K562 (cell line): ENCODE data around the gene SH3BP2. TPM values are rescaled to one million over a fixed set of nuclear protein-coding genes. Genes with fewer than 3 reads are reported as not detected.

Experiments
- ATAC-seq: fragments of 200-7000 bp; cut with Tn5 transposase; 3 replicates; pipeline ENCODE4 v1.9.1; 2020; ENCODE audit warnings: moderate library complexity
- BruUV-seq: library from RNA; stranded (reverse); fragments of 400-500 nt; replicated peaks from 2 replicates; lab custom pipeline; 2021; lab: Mats Ljungman, UMichigan
- CTCF ChIA-PET: fragments of 300-600 bp; formaldehyde crosslinking; extraction: SDS; loops from one replicate; lab custom pipeline; 2021; ENCODE audit warnings: low intra/inter-chr PET ratio; lab: Yijun Ruan, JAX
- POLR2A ChIA-PET: fragments of 300-600, 350-650 bp; sonication (Branson Sonifier 250); formaldehyde crosslinking; extraction: SDS; loops from one replicate; lab custom pipeline; 2021; ENCODE audit warnings: antibody characterized with exemption, inconsistent platforms; lab: Yijun Ruan, JAX
- DNase-seq, 4 experiments: peaks; one replicate each; pipeline versions ENCODE4 v3.0.0 to v3.0.0-alpha.2; 2011 to 2018; ENCODE audit warnings: low spot score in 3 of 4, mixed read lengths in 3 of 4; ENCODE audit errors: extremely low read depth in 1 of 4
- FAIRE-seq: peaks from 2 replicates; lab custom pipeline; 2011; peaks lifted over from hg19 to GRCh38; lab: Jason Lieb, UNC
- H2AFZ ChIP-seq: 2 replicates; pipeline ENCODE4 v1.6.0; 2011; ENCODE audit warnings: low read depth, low read length, control low read depth, inconsistent platforms
- H3K27ac ChIP-seq: fragments of 200-600 bp; 3 replicates; pipeline ENCODE4 v1.8.0; 2011; ENCODE audit warnings: low read depth, mild to moderate bottlenecking, control low read depth, inconsistent platforms, low read length, moderate library complexity, mixed read lengths; ENCODE audit errors: extremely low read depth
- H3K27me3 ChIP-seq, 2 experiments: fragments of 300-600 bp in 1 of 2; 2 replicates in 1 of 2; 3 replicates in 1 of 2; pipeline versions ENCODE4 v1.6.0 to v1.8.0; 2011; ENCODE audit warnings: inconsistent platforms in 2 of 2, low read length in 2 of 2, mild to moderate bottlenecking in 1 of 2, mixed read lengths in 1 of 2, moderate library complexity in 1 of 2; ENCODE audit not compliant: control insufficient read depth in 2 of 2, insufficient read depth in 2 of 2
- H3K36me3 ChIP-seq: fragments of 300-600 bp; 3 replicates; pipeline ENCODE4 v1.8.0; 2011; ENCODE audit warnings: mild to moderate bottlenecking, low read length, inconsistent platforms; ENCODE audit not compliant: control insufficient read depth, insufficient read depth
- H3K4me1 ChIP-seq, 2 experiments: fragments of 200-600 bp in 1 of 2; replicated peaks in 1 of 2; 2 replicates in 1 of 2; 3 replicates in 1 of 2; pipeline versions ENCODE4 v1.5.1 to v1.8.0; 2011; ENCODE audit warnings: inconsistent platforms in 2 of 2, low read length in 2 of 2, mild to moderate bottlenecking in 1 of 2, mixed read lengths in 1 of 2, moderate library complexity in 1 of 2; ENCODE audit not compliant: control insufficient read depth in 2 of 2, insufficient read depth in 2 of 2
- H3K4me2 ChIP-seq: 2 replicates; pipeline ENCODE4 v1.6.1; 2011; ENCODE audit warnings: low read length, control low read depth, inconsistent platforms, mixed read lengths; ENCODE audit not compliant: insufficient read depth
- H3K4me3 ChIP-seq: fragments of 200-600 bp; sonication (generic), shearing (Covaris generic); 2 replicates; pipeline ENCODE4 v1.5.1; 2016; ENCODE audit warnings: control low read depth, inconsistent platforms
- H3K79me2 ChIP-seq: fragments of 200-600 bp; 3 replicates; pipeline ENCODE4 v1.8.0; 2011; ENCODE audit warnings: low read length, inconsistent platforms; ENCODE audit not compliant: control insufficient read depth, insufficient read depth
- H3K9ac ChIP-seq, 2 experiments: 2 replicates each; pipeline versions ENCODE4 v1.6.0 to v1.6.1; 2011; ENCODE audit warnings: low read depth in 2 of 2, low read length in 2 of 2, control low read depth in 1 of 2, inconsistent platforms in 1 of 2, mild to moderate bottlenecking in 1 of 2, mixed read lengths in 1 of 2; ENCODE audit not compliant: insufficient read depth in 1 of 2
- H3K9me1 ChIP-seq: one replicate; pipeline ENCODE4 v1.6.0; 2011; ENCODE audit warnings: inconsistent platforms, mild to moderate bottlenecking, low read length, moderate library complexity; ENCODE audit not compliant: control insufficient read depth, insufficient read depth
- H3K9me3 ChIP-seq: replicated peaks from 2 replicates; pipeline ENCODE4 v1.5.1; 2011; ENCODE audit warnings: low read depth, low read length, inconsistent platforms; ENCODE audit not compliant: control insufficient read depth, insufficient read depth
- H4K20me1 ChIP-seq: replicated peaks from 2 replicates; pipeline ENCODE4 v1.6.1; 2011; ENCODE audit warnings: low read length, inconsistent platforms, mixed read lengths; ENCODE audit not compliant: control insufficient read depth, insufficient read depth
- ADNP ChIP-seq: fragments of 200-800 bp; sonication (Bioruptor generic); IDR thresholded peaks from 2 replicates; pipeline ENCODE4 v1.6.1; 2016; ENCODE audit warnings: missing genetic modification characterization, missing compliant biosample characterization
- CBFA2T2 ChIP-seq: fragments of 450-650 bp; conservative IDR thresholded peaks from 2 replicates; pipeline ENCODE4 v1.6.1; 2017; ENCODE audit warnings: mild to moderate bottlenecking
- GTF2A2 ChIP-seq: IDR thresholded peaks from 2 replicates; pipeline ENCODE4 v1.6.1; 2016; ENCODE audit warnings: mild to moderate bottlenecking, missing genetic modification characterization, missing compliant biosample characterization
- NFIC ChIP-seq: fragments of 450-650 bp; IDR thresholded peaks from 2 replicates; pipeline ENCODE4 v1.6.1; 2017; ENCODE audit warnings: mild to moderate bottlenecking, inconsistent platforms
- PYGO2 ChIP-seq: fragments of 450-650 bp; IDR thresholded peaks from 2 replicates; pipeline ENCODE4 v1.6.1; 2016; ENCODE audit warnings: mild to moderate bottlenecking, missing genetic modification characterization, moderate library complexity, missing compliant biosample characterization
- SRF ChIP-seq, 2 experiments: fragments of 250-450, 450-650 bp in 1 of 2; sonication (Bioruptor Pico) in 1 of 2; sonication (generic) in 1 of 2; formaldehyde crosslinking; IDR thresholded peaks; 2 replicates each; pipeline versions ENCODE4 v1.5.0 to v1.5.1; 2020 to 2022; ENCODE audit warnings: mild to moderate bottlenecking in 1 of 2, missing genetic modification reagents in 1 of 2
- ZFP36 ChIP-seq: fragments of 150-350 bp; IDR thresholded peaks from 2 replicates; pipeline ENCODE4 v1.6.1; 2018; ENCODE audit warnings: low read length, low read depth; ENCODE audit not compliant: partially characterized antibody
- ZNF124 ChIP-seq: sonication (generic); formaldehyde crosslinking; IDR thresholded peaks from 2 replicates; pipeline ENCODE4 v1.8.1; 2022; ENCODE audit warnings: missing genetic modification reagents
- ZNF695 ChIP-seq: fragments of 450-650 bp; formaldehyde crosslinking; IDR thresholded peaks from 2 replicates; pipeline ENCODE4 v1.4.0; 2020; ENCODE audit warnings: mild to moderate bottlenecking, moderate library complexity
- WGBS: fragments of 100-300 bp; shearing (Covaris generic); methylation state at CpG from one replicate; pipeline ENCODE4 v1.1.6; 2016; ENCODE audit warnings: low coverage, mixed read lengths; ENCODE audit not compliant: insufficient coverage; ENCODE audit errors: missing lambda C conversion rate; 5-methylcytosine and 5-hydroxymethylcytosine counted together
- in situ Hi-C: fragments of 300-500 bp; cut with MboI; formaldehyde crosslinking; loops from 4 replicates; pipeline ENCODE4 v1.15.0; 2018; ENCODE audit warnings: inconsistent platforms, mixed read lengths
- intact Hi-C: fragments of 100-400 bp; cut with micrococcal nuclease; formaldehyde crosslinking; loops from 2 replicates; pipeline ENCODE4 v1.14.2; 2022
- polyA plus RNA-seq, 8 experiments: library from polyadenylated mRNA; depleted of rRNA in 4 of 8; stranded (reverse) in 5 of 8; unstranded in 3 of 8; fragments of >200 nt; fragmentation: Nextera tagmentation in 2 of 8; fragmentation: Illumina TruSeq in 1 of 8; extraction: Ambion mirVana in 2 of 8; extraction: Trizol in 1 of 8; gene quantifications; 2 replicates each; pipeline versions ENCODE4 v1.2.1 to v1.2.3, GENCODE V29; 2011 to 2014; ENCODE audit warnings: inconsistent platforms in 1 of 8, missing spikeins in 1 of 8
- total RNA-seq, 7 experiments: library from RNA; depleted of rRNA in 6 of 7; stranded (reverse); fragments of >200 nt in 6 of 7; fragmentation: Illumina TruSeq in 2 of 7; extraction: Trizol in 2 of 7; gene quantifications; 2 replicates each; pipeline versions ENCODE4 v1.2.1 to v1.2.3, GENCODE V29; 2011 to 2021; ENCODE audit warnings: low replicate concordance in 1 of 7

Gene SH3BP2
- total and polyA plus RNA-seq, 9 of the 15 experiments (the other 6 are each of a cell fraction or from before 2014, with no cell fraction given): 0.34 to 16.0 (median 5.1) TPM

DNA sequence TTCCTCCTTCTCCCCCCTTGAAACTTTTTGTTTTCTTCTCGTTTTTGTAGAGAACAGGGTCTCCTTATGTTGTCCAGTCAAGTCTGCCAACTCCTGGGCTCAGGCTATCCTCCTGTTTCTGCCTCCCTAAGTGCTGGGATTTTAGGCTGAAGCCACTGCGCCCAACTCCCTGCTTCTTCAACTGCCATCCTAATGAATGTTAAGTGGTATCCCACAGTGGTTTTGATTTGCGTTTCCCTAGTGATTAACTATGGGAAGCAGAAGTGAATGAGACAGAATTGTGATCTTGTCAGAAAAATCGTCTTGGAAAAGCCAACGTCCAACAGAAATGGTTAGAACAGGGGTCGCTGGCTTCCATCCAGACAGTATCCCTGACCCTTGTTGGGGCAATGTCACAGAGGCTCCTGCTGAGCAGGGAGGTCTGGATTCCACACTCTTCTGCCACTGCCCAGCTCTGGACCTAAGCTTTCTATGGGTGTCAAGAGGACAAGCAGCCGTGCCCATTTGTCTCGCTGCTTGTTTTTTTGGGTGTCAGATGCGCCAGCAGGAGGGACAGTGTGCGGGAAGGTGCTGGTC, 49.9 kb downstream of the SH3BP2 start:
- peaks cover 38% of the 10 kb centered on the region for H3K79me2 ChIP-seq
- in situ Hi-C loops: no loop called here
- ATAC-seq (peak; percentile 28), DNase-seq (no peak), FAIRE-seq (peak; percentile 75)
- TF ChIP-seq SRF (CRISPR knock-in tag; IDR thresholded peaks at IDR 0.05) (peak in 1 of 2 experiments; percentile 5; a peak in 1 of 4 replicates), ADNP (tag) (no peak), CBFA2T2 (no peak), GTF2A2 (tag) (no peak), ZNF695 (CRISPR knock-in tag) (no peak), ZNF124 (no peak), NFIC (peak; percentile 56), PYGO2 (tag) (no peak), ZFP36 (peak; percentile 32)
- no peaks in the 10 kb centered on the region for H4K20me1 ChIP-seq
- TSS peak; percentile 89 for BruUV-seq
- H3K4me2 ChIP-seq: peak overlapping the region; percentile 84
- H2AFZ ChIP-seq: peak overlapping the region; percentile 71
- H3K9me1 ChIP-seq: no peaks in the 10 kb centered on the region
- 10% methylated on average over 10 of the region's 10 CpGs for WGBS
- peak overlapping the region; percentile 83 for H3K27ac ChIP-seq
- H3K9me3 ChIP-seq: no peaks in the 10 kb centered on the region
- H3K9ac ChIP-seq: peak overlapping the region; percentile 78 to 96
- peak overlapping the region; percentile 82 for H3K4me3 ChIP-seq
- intact Hi-C loops: loop anchor here (5.0 kb wide), 1 partner anchor 50 kb away; the partner anchor contains the start of gene SH3BP2
- CTCF ChIA-PET: no interaction called here
- POLR2A ChIA-PET: interaction anchor here (0.9 kb wide), 1 partner anchor 9 kb away, joined by 4 read pairs; no protein-coding TSS in a partner anchor
- H3K4me1 ChIP-seq: peaks cover 17 to 35% of the 10 kb centered on the region in 2 experiments
- no peaks in the 10 kb centered on the region for H3K36me3 ChIP-seq
- H3K27me3 ChIP-seq: no peaks in the 10 kb centered on the region
